ENCODE measurements around the gene MKRN2OS.

Gene MKRN2OS

GRCh38 chr3:12512534-12513118, 32.7 kb downstream of the MKRN2OS start:
- no peak for DNase-seq

GRCh38 chr3:12509466-12509865, 35.8 kb downstream of the MKRN2OS start:
- DNase-seq = no peak

- DNase-seq = no peak
Measured at GRCh38 chr3:12508291-12508700, 37.0 kb downstream of the MKRN2OS start.

GRCh38 chr3:12507591-12508281, 37.6 kb downstream of the MKRN2OS start:
- no peak for DNase-seq

GRCh38 chr3:12506201-12506709, 39.0 kb downstream of the MKRN2OS start:
- no peak for DNase-seq

GRCh38 chr3:12503126-12503957, 42.0 kb downstream of the MKRN2OS start:
- DNase-seq = no peak

GRCh38 chr3:12501360-12502020, 43.8 kb downstream of the MKRN2OS start:
- DNase-seq = no peak

- no peak for DNase-seq
Measured at GRCh38 chr3:12499474-12499873, 45.8 kb downstream of the MKRN2OS start.

GRCh38 chr3:12496453-12496761, 48.9 kb downstream of the MKRN2OS start:
- no peak for DNase-seq

GRCh38 chr3:12495749-12496452, 49.4 kb downstream of the MKRN2OS start:
- DNase-seq = no peak

GRCh38 chr3:12490547-12490946, 54.8 kb downstream of the MKRN2OS start:
- no peak for DNase-seq

GRCh38 chr3:12489832-12490231, 55.5 kb downstream of the MKRN2OS start:
- no peak for DNase-seq

Measured in stimulated activated CD4-positive, alpha-beta T cell treated with anti-CD3 and anti-CD28 coated beads, Interleukin-4, amount 100 ng/mL, for 1 hour (primary cell).